Hematopoietic multipotent progenitor cell treated with erythropoietin and hydrocortisone succinate and interleukin-3 and kit ligand, for 6 days (in vitro differentiated cells): ENCODE data around the gene ZNF451.
A peak's percentile ranks its signal among the peaks of the same experiment; 100 is the strongest.

ENCODE experiments used
- DNase-seq: peaks from one replicate; pipeline ENCODE4 v3.0.0-alpha.2; 2015

Gene ZNF451

GRCh38 chr6:57162516-57162915, 72.5 kb downstream of the ZNF451 start:
- no peak for DNase-seq

GRCh38 chr6:57163956-57164355, 74.0 kb downstream of the ZNF451 start:
- DNase-seq = no peak

GRCh38 chr6:57165080-57165479, 75.1 kb downstream of the ZNF451 start:
- DNase-seq = no peak

GRCh38 chr6:57172136-57173055, 82.4 kb downstream of the ZNF451 start, which contains the start of gene BAG2:
BAG2 (plus strand) TSS chr6:57172326; CDS start chr6:57172698, 372 bp downstream.
- DNase-seq = peak; percentile 98

- peak; percentile 76 for DNase-seq
Observed at GRCh38 chr6:57173056-57173885, 83.3 kb downstream of the ZNF451 start.

- DNase-seq = peak; percentile 58
Observed at GRCh38 chr6:57173886-57174510, 84.0 kb downstream of the ZNF451 start.

- no peak for DNase-seq
Observed at GRCh38 chr6:57174511-57174907, 84.5 kb downstream of the ZNF451 start.

- DNase-seq = peak; percentile 17
Observed at GRCh38 chr6:57177545-57178265, 87.7 kb downstream of the ZNF451 start.

GRCh38 chr6:57180596-57180995, 90.6 kb downstream of the ZNF451 start:
- no peak for DNase-seq

GRCh38 chr6:57182017-57182432, 92.0 kb downstream of the ZNF451 start:
- DNase-seq = peak; percentile 46

- peak; percentile 13 for DNase-seq
Observed at GRCh38 chr6:57183336-57183735, 93.3 kb downstream of the ZNF451 start.

GRCh38 chr6:57190140-57190539, 100.2 kb downstream of the ZNF451 start:
- peak; percentile 44 for DNase-seq

GRCh38 chr6:57193177-57193576, 103.2 kb downstream of the ZNF451 start:
- peak; percentile 30 for DNase-seq

- DNase-seq = no peak
Observed at GRCh38 chr6:57195457-57195856, 105.5 kb downstream of the ZNF451 start.

- no peak for DNase-seq
Observed at GRCh38 chr6:57198926-57199636, 109.1 kb downstream of the ZNF451 start.

GRCh38 chr6:57201718-57202117, 111.7 kb downstream of the ZNF451 start:
- no peak for DNase-seq

- DNase-seq = no peak
Observed at GRCh38 chr6:57205550-57206328, 115.8 kb downstream of the ZNF451 start.

- no peak for DNase-seq
Observed at GRCh38 chr6:57207141-57207540, 117.2 kb downstream of the ZNF451 start.

GRCh38 chr6:57207872-57208271, 117.9 kb downstream of the ZNF451 start:
- no peak for DNase-seq

GRCh38 chr6:57209030-57209429, 119.0 kb downstream of the ZNF451 start:
- DNase-seq = no peak

GRCh38 chr6:57210060-57210459, 120.1 kb downstream of the ZNF451 start:
- DNase-seq = no peak
